Measurements from ENCODE around the gene ZNF354B.
"Not testable (repeated sequence)": the region's sequence is repeated elsewhere in the genome, so short reads cannot be mapped to it uniquely, and the experiment has no call there.

ZNF354B gene

GRCh38 chr5:178859625-178860521 lies at the start of gene ZNF354B:
Gene ZNF354B (plus strand): TSS chr5:178859953. CDS start chr5:178861048, 1,095 bp downstream.
- DNase-seq: peak; percentile 79 to 89 (median 88)

GRCh38 chr5:178817506-178817905 lies 42.2 kb upstream of the ZNF354B start:
- no peak for DNase-seq

GRCh38 chr5:178818094-178818493 lies 41.7 kb upstream of the ZNF354B start:
- no peak for DNase-seq

GRCh38 chr5:178820001-178820400 lies 39.8 kb upstream of the ZNF354B start:
- no peak for DNase-seq

- DNase-seq: no peak
Observed at GRCh38 chr5:178825444-178825843, 34.3 kb upstream of the ZNF354B start.

- no peak for DNase-seq
Observed at GRCh38 chr5:178826216-178826615, 33.5 kb upstream of the ZNF354B start.

GRCh38 chr5:178827636-178828035 lies 32.1 kb upstream of the ZNF354B start:
- no peak for DNase-seq

- DNase-seq: no peak
Observed at GRCh38 chr5:178831049-178831448, 28.7 kb upstream of the ZNF354B start.

- DNase-seq: peak in 1 of 3 experiments; percentile 20
Observed at GRCh38 chr5:178832618-178833201, 27.0 kb upstream of the ZNF354B start.

- no peak for DNase-seq
Observed at GRCh38 chr5:178836628-178837027, 23.1 kb upstream of the ZNF354B start.

- not testable (repeated sequence) for DNase-seq
Observed at GRCh38 chr5:178838695-178839318, 20.9 kb upstream of the ZNF354B start.

GRCh38 chr5:178839319-178839704 lies 20.4 kb upstream of the ZNF354B start:
- DNase-seq: peak; percentile 14 to 48 (median 31)

GRCh38 chr5:178840399-178840798 lies 19.4 kb upstream of the ZNF354B start:
- DNase-seq: not testable (repeated sequence)

- DNase-seq: no peak
Observed at GRCh38 chr5:178849316-178849715, 10.4 kb upstream of the ZNF354B start.

GRCh38 chr5:178851951-178852350 lies 7.8 kb upstream of the ZNF354B start:
- DNase-seq: no peak

- no peak for DNase-seq
Observed at GRCh38 chr5:178854284-178854683, 5.5 kb upstream of the ZNF354B start.

- DNase-seq: not testable (repeated sequence)
Observed at GRCh38 chr5:178860615-178861014, 862 bp downstream of the ZNF354B start.

- no peak for DNase-seq
Observed at GRCh38 chr5:178861627-178862026, 1.9 kb downstream of the ZNF354B start.

- no peak for DNase-seq
Observed at GRCh38 chr5:178866946-178867345, 7.2 kb downstream of the ZNF354B start.

- no peak for DNase-seq
Observed at GRCh38 chr5:178869577-178869976, 9.8 kb downstream of the ZNF354B start.

- DNase-seq: no peak
Observed at GRCh38 chr5:178870411-178870810, 10.7 kb downstream of the ZNF354B start.

- no peak for DNase-seq
Observed at GRCh38 chr5:178872302-178872701, 12.5 kb downstream of the ZNF354B start.

GRCh38 chr5:178883115-178883694 lies 23.5 kb downstream of the ZNF354B start:
- not testable (repeated sequence) for DNase-seq

Data from NCI-H1417 (cell line).